GM19035 (cell line): ENCODE data around the gene TMEM54.

Source experiments
- ATAC-seq: cut with Tn5 transposase; IDR thresholded peaks from one replicate; pipeline ENCODE4 v1.9.1; 2021; ENCODE audit not compliant: unreplicated experiment

The TMEM54 gene

GRCh38 chr1:32865639-32866405, 35.4 kb downstream of the TMEM54 start:
- no peak for ATAC-seq

DNA sequence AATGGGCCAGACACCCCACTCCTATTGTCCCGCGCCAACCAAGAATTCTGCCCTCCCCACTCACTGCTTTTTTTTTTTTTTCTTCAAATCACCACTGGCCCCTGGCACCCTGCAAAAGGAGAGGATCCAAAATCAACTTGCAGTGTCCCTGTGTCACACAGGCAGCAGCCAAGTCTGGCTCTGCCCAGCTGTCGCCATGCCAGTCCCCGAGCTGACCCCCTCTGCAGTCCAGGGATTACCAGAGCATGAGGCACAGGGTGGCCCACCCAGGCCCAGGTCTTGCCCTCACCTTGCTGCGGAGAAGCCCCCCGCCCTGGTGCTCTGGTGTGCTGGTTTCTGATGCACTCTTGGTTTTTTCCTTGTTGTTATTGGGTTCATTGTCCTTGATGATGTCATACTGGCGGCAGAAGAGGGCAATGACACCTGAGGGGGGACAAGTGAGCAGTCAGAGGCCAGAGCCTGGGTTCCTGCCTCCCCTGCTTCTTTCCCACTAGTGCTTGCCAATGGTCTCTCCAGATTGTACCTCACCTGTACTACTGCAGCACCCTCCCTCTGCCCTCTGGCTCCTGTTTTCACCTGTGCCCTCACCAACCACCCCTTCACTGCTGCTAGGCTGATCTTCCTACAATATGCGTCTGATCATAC, 36.7 kb downstream of the TMEM54 start:
- ATAC-seq = no peak

GRCh38 chr1:32863881-32864245, 37.3 kb downstream of the TMEM54 start:
- no peak for ATAC-seq

DNA sequence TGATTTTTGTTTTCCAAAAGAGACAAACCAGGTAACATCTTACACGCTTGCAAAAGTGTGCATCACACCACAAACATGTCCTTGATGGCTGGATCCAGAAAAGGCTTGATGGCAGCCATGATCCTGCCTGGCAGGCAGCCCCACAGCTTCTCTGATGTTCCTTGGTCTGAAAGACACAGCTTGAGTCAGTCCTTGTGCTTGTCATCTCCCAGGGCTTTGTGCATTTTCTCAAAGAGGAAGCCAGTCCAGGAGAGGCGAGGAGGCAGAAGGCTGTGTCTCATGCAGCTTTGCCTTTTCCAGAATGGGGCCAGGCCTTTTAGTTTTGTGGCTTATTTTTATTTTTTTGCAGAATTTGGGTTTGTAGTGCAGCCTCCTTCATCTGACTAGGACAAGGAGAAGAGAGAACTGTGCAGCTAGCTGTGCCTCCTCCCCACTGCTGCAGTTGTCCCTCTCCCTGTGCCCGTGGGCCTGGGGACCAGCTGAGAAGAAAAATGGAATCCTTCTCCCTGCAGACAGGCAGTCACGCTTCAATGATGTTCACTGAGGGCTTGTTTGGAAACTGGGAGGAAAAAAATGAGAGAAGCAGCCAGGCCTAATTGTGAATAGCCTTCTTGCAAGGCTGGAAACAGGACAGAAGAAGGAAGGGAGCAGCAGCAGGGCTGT, 37.8 kb downstream of the TMEM54 start:
- ATAC-seq = no peak

GRCh38 chr1:32861904-32862695, 39.1 kb downstream of the TMEM54 start:
- no peak for ATAC-seq

- ATAC-seq = no peak
Observed at GRCh38 chr1:32860566-32860965, 40.6 kb downstream of the TMEM54 start.

DNA sequence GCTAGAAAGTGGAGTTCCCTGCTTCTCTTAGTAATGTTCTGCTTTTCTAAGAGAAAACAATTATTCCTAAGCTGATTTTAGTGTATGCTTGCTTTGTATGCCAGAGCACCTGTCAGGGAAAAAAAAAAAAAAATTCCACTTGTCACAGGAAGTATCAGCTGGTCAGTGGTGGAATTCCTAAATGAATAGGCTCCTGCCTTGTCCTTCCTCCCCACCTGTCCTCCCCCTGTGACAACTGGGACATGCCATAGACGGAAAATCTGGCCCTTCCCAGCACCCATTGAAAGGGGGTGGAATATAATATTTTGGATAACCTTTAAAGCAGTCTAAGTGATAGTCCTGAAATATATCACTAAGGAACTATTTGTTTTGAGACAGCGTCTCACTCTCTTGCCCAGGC, 41.3 kb downstream of the TMEM54 start:
- no peak for ATAC-seq

DNA sequence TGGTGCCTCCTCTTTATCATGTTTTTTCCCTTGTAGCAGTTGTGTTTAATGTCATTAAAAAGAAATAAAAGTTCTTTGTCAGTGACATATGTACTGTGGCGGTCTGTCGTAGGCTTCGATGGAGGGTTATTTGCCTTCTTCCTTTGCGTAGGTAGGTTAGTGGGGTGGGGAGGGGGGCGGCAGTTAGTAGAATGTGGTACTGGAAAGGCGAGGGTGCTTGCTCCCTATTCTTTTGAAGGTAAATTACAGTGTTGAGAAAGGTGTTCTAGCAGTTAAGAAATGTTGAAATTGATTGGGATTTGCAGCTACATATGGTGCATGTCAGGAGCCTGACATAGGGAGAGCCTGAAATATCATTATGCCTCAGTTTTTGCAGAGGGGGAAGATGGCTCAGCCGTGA, 42.4 kb downstream of the TMEM54 start:
- ATAC-seq = no peak

DNA sequence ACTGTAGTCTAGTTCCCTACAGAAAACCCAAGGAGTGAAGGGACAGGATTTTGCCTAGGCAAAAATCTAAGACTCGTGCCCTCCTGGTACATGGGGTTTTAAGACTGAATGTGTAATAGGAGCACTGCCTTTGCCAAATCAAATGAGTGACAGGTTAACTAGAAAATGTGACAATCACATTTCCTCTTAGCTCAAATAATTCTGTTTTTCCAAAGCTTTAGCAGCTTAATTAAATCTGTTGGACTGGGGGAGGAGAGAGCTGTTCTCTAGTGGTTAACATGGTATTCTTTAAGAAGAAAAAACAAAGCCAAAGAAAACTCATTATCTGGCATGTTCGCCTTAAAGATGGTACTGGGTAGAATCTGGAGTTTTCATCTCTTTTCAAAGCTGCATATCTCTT, 43.1 kb downstream of the TMEM54 start:
- ATAC-seq = no peak

GRCh38 chr1:32855861-32856617, 45.1 kb downstream of the TMEM54 start:
- no peak for ATAC-seq

DNA sequence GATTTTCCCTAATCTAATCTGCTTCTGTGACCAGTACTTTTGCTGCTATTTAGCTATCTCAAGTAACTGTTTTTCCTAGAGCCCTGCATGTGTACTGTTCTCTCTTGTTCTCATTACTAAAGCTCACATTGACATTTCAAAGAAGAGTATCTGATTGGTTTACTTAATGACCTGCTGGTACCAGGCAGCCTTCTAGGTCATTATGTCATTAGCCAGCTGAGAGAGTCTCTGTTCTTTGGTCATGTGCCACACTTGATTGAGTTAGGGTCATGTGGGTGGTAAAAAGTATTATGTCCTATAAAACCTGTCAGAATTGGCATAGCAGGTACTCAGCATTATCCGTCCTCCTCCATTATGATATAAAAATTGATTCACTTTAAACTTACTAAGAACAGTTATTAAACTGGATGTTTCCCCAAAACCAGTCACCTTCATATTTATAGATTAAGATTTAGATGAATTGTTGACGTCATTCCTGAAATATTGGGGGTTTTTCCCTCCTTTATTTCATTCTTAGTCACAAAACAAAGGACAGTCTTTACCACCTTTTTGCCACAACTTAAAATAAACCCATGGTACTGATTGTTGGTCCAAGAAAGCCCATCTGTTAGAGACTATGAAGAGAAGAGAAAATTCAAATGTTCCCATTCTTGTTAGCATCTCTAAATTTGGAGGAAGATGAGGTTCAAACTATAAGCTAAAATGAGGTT, 52.7 kb downstream of the TMEM54 start:
- ATAC-seq = no peak
